ENCODE measurements around the gene HTR3B. TPM values are rescaled to one million over a fixed set of nuclear protein-coding genes. Genes with fewer than 3 reads are reported as not detected.
"Not testable (repeated sequence)": the region's sequence is repeated elsewhere in the genome, so short reads cannot be mapped to it uniquely, and the experiment has no call there.

HTR3B gene
- not detected for total RNA-seq
- long read RNA-seq, result 0 reads

GRCh38 chr11:113904379-113905101 lies at the start of gene HTR3B:
Gene HTR3B (plus strand): TSS chr11:113904796. CDS start chr11:113904934, 138 bp downstream.
- no peak for DNase-seq (ENCODE audit: low spot score)

- DNase-seq (ENCODE audit: low spot score), result no peak
Measured at GRCh38 chr11:113855803-113856202, 48.8 kb upstream of the HTR3B start.

GRCh38 chr11:113856966-113857759 lies 47.4 kb upstream of the HTR3B start:
- DNase-seq (ENCODE audit: low spot score), result no peak

- no peak for DNase-seq (ENCODE audit: low spot score)
Measured at GRCh38 chr11:113859665-113860064, 44.9 kb upstream of the HTR3B start.

- no peak for DNase-seq (ENCODE audit: low spot score)
Measured at GRCh38 chr11:113862435-113862834, 42.2 kb upstream of the HTR3B start.

- DNase-seq (ENCODE audit: low spot score), result no peak
Measured at GRCh38 chr11:113864410-113864809, 40.2 kb upstream of the HTR3B start.

GRCh38 chr11:113865873-113866272 lies 38.7 kb upstream of the HTR3B start:
- DNase-seq (ENCODE audit: low spot score), result no peak

GRCh38 chr11:113867843-113868503 lies 36.6 kb upstream of the HTR3B start:
- no peak for DNase-seq (ENCODE audit: low spot score)

- no peak for DNase-seq (ENCODE audit: low spot score)
Measured at GRCh38 chr11:113871336-113871735, 33.3 kb upstream of the HTR3B start.

GRCh38 chr11:113873236-113873626 lies 31.4 kb upstream of the HTR3B start:
- DNase-seq (ENCODE audit: low spot score), result no peak

- no peak for DNase-seq (ENCODE audit: low spot score)
Measured at GRCh38 chr11:113874096-113874495, 30.5 kb upstream of the HTR3B start.

GRCh38 chr11:113874581-113875233 lies 29.9 kb upstream of the HTR3B start:
- no peak for DNase-seq (ENCODE audit: low spot score)

- DNase-seq (ENCODE audit: low spot score), result peak; percentile 99
Measured at GRCh38 chr11:113875234-113876073, 29.1 kb upstream of the HTR3B start, which contains the start of gene USP28. Gene USP28 (minus strand): TSS chr11:113875572. CDS start chr11:113875501, 71 bp downstream.

GRCh38 chr11:113876074-113876797 lies 28.4 kb upstream of the HTR3B start:
- DNase-seq (ENCODE audit: low spot score), result no peak

GRCh38 chr11:113876798-113877669 lies 27.6 kb upstream of the HTR3B start:
- no peak for DNase-seq (ENCODE audit: low spot score)

GRCh38 chr11:113877670-113878055 lies 26.9 kb upstream of the HTR3B start:
- DNase-seq (ENCODE audit: low spot score), result no peak

GRCh38 chr11:113879446-113879845 lies 25.1 kb upstream of the HTR3B start:
- not testable (repeated sequence) for DNase-seq (ENCODE audit: low spot score)

- no peak for DNase-seq (ENCODE audit: low spot score)
Measured at GRCh38 chr11:113880971-113881370, 23.6 kb upstream of the HTR3B start.

GRCh38 chr11:113881856-113882255 lies 22.7 kb upstream of the HTR3B start:
- DNase-seq (ENCODE audit: low spot score), result no peak
